GM12873 (cell line): ENCODE results near the gene ATP1A1.

Source experiments
- CTCF ChIP-seq: IDR thresholded peaks from 2 replicates; pipeline ENCODE4 v1.5.1; 2012; ENCODE audit warnings: low read depth, mild to moderate bottlenecking, moderate library complexity, low read length, control low read depth; ENCODE audit not compliant: insufficient read depth; ENCODE audit errors: missing control alignments

Gene ATP1A1

GRCh38 chr1:116433275-116434257 lies 60.5 kb downstream of the ATP1A1 start:
- TF ChIP-seq CTCF = no peak

- TF ChIP-seq CTCF = no peak
These were observed 61.8 kb downstream of the ATP1A1 start for GRCh38 chr1:116434849-116435248.

GRCh38 chr1:116435806-116436610 lies 63.0 kb downstream of the ATP1A1 start:
- TF ChIP-seq CTCF = no peak

DNA sequence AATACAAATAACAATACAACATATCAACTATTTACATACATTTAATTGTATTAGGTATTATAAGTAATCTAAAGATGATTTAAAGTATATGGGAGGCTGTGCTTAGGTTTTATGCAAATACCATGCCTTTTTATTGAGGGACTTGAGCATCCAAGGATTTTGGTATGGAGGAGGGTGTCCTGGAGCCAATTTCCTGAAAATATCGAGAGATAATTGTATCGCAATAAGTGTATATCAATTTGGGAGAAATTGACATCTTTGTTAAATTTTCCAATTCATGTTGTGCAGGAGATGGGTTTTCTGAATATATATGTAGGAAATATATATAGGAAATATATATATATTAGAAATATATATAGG lies 63.5 kb downstream of the ATP1A1 start:
- no peak for TF ChIP-seq CTCF

- TF ChIP-seq CTCF = no peak
These were observed 66.7 kb downstream of the ATP1A1 start for GRCh38 chr1:116439701-116440100.

DNA sequence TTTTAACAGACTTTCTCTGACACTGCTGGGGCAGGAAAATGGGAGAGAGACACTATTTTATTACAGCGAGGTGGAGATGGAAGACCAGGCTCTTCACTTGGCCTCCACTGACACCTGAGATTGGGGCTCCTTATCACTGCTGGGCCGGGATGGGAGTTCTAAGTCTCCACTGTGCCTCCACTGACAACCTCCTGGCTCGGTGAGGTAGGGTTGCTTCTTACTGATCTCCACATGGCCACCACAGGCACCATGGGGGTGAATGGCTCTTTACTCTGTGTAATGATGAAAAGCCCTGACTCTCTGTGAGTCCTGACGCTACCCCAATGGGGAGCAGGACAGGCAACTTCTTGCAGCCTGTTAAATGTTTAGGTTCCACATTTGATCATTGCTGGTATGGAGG lies 67.7 kb downstream of the ATP1A1 start:
- TF ChIP-seq CTCF = no peak

- TF ChIP-seq CTCF = no peak
These were observed 72.5 kb downstream of the ATP1A1 start for GRCh38 chr1:116445534-116445933.
